T-helper 1 cell (primary cell): ENCODE measurements around the gene NKX6-1.

Experiments
- DNase-seq, 5 donors: peaks; one replicate each; pipeline ENCODE4 v3.0.0-alpha.2; 2012 to 2020

NKX6-1 gene

GRCh38 chr4:84472154-84472553 is 26.9 kb downstream of the NKX6-1 start:
- DNase-seq: no peak

- DNase-seq: no peak
Observed at GRCh38 chr4:84470204-84470785, 28.8 kb downstream of the NKX6-1 start.

GRCh38 chr4:84467601-84468000 is 31.5 kb downstream of the NKX6-1 start:
- no peak for DNase-seq

- DNase-seq: no peak
Observed at GRCh38 chr4:84459783-84460182, 39.3 kb downstream of the NKX6-1 start.

GRCh38 chr4:84456157-84456556 is 42.9 kb downstream of the NKX6-1 start:
- DNase-seq: no peak

- no peak for DNase-seq
Observed at GRCh38 chr4:84455697-84456096, 43.4 kb downstream of the NKX6-1 start.

GRCh38 chr4:84451546-84451945 is 47.5 kb downstream of the NKX6-1 start:
- DNase-seq: no peak

- DNase-seq: no peak
Observed at GRCh38 chr4:84443523-84443922, 55.6 kb downstream of the NKX6-1 start.

GRCh38 chr4:84442778-84443177 is 56.3 kb downstream of the NKX6-1 start:
- DNase-seq: no peak
